DND-41 (cell line): ENCODE measurements around the gene TEX11.

Experiments
- EZH2 ChIP-seq: IDR thresholded peaks from 3 replicates; pipeline ENCODE4 v1.6.1; 2012; ENCODE audit warnings: borderline replicate concordance, low read depth, mild to moderate bottlenecking, moderate library complexity, low read length, inconsistent platforms; ENCODE audit not compliant: severe bottlenecking
- TF ChIP-seq, protein P1 (sequence below): IDR thresholded peaks from 2 replicates; pipeline ENCODE4 v1.5.1; 2012; ENCODE audit warnings: borderline replicate concordance, low read length, moderate library complexity, mild to moderate bottlenecking; ENCODE audit not compliant: poor library complexity, severe bottlenecking; ENCODE audit errors: extremely low read depth

DNA sequence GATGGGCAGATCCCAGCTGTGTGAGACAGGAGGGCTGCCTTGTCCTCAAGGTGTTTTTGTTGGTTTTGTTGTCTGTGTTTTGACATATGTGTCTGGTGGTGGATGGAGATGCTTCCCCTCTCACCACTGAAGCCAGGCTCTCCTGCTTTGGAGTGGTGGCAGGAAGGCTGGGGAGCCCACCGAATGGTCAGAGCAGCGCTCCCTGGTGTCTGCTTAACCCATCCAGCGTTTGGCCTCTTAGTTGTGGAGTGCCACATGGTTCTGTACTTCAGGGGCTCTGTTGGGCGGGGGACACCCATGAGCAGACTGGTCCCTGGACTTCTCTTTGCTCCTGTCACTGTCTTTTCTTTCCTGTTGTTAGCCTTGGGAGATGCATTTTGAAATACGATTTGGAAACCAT lies 412.0 kb downstream of the TEX11 start:
- no peak for TF ChIP-seq EZH2
- TF ChIP-seq, protein P1, sequence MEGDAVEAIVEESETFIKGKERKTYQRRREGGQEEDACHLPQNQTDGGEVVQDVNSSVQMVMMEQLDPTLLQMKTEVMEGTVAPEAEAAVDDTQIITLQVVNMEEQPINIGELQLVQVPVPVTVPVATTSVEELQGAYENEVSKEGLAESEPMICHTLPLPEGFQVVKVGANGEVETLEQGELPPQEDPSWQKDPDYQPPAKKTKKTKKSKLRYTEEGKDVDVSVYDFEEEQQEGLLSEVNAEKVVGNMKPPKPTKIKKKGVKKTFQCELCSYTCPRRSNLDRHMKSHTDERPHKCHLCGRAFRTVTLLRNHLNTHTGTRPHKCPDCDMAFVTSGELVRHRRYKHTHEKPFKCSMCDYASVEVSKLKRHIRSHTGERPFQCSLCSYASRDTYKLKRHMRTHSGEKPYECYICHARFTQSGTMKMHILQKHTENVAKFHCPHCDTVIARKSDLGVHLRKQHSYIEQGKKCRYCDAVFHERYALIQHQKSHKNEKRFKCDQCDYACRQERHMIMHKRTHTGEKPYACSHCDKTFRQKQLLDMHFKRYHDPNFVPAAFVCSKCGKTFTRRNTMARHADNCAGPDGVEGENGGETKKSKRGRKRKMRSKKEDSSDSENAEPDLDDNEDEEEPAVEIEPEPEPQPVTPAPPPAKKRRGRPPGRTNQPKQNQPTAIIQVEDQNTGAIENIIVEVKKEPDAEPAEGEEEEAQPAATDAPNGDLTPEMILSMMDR: no peak
